C4-2B (cell line): ENCODE data around the gene COL15A1.

Source experiments
- ZFX ChIP-seq: fragments of 450-650 bp; IDR thresholded peaks from 2 replicates; pipeline ENCODE4 v1.6.1; 2017
- TF ChIP-seq, protein P1 (sequence below): fragments of 450-650 bp; conservative IDR thresholded peaks from 2 replicates; pipeline ENCODE4 v1.5.1; 2017; ENCODE audit warnings: mild to moderate bottlenecking

DNA sequence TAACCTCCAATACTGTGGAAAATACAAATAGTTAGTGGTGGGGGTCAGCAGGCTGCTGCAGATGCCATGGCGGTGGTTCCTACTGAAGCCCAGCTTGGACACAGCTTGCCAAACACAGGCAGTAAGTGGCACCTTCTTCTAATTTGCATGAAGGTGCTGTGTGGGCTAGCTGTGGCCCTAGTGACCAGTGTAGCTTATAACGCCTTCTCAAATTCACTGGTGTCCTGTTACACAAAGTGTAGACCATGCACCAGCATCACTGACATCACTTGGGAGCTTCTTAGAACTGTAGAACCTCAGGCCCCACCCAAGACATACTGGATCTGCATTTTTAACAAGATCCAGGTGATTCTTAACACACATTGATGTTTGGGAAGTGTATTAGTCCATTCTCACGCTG, 102.4 kb downstream of the COL15A1 start:
- TF ChIP-seq, protein P1, sequence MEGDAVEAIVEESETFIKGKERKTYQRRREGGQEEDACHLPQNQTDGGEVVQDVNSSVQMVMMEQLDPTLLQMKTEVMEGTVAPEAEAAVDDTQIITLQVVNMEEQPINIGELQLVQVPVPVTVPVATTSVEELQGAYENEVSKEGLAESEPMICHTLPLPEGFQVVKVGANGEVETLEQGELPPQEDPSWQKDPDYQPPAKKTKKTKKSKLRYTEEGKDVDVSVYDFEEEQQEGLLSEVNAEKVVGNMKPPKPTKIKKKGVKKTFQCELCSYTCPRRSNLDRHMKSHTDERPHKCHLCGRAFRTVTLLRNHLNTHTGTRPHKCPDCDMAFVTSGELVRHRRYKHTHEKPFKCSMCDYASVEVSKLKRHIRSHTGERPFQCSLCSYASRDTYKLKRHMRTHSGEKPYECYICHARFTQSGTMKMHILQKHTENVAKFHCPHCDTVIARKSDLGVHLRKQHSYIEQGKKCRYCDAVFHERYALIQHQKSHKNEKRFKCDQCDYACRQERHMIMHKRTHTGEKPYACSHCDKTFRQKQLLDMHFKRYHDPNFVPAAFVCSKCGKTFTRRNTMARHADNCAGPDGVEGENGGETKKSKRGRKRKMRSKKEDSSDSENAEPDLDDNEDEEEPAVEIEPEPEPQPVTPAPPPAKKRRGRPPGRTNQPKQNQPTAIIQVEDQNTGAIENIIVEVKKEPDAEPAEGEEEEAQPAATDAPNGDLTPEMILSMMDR, result no peak
- no peak for TF ChIP-seq ZFX
